Psoas muscle (tissue), 8 donors: ENCODE results near the gene MNT. TPM values are rescaled to one million over a fixed set of nuclear protein-coding genes. Genes with fewer than 3 reads are reported as not detected.

Experiments
- ATAC-seq, 4 donors: fragments of 200-7000 bp; cut with Tn5 transposase; one replicate each; pipeline ENCODE4 v1.9.1; 2020; ENCODE audit warnings: moderate library complexity in 3 of 4, mild to moderate bottlenecking in 2 of 4
- DNase-seq, 2 donors: peaks; one replicate each; pipeline ENCODE4 v3.0.0-alpha.2; 2020
- H3K27ac ChIP-seq: fragments of 200-600 bp; one replicate; pipeline ENCODE4 v1.8.0; 2022
- H3K27me3 ChIP-seq, 3 donors: fragments of 200-600 bp in 1 of 3; one replicate each; pipeline versions ENCODE4 v1.6.1 to v1.8.0; 2013 to 2022; ENCODE audit warnings: low read length in 2 of 3, mild to moderate bottlenecking in 2 of 3, moderate library complexity in 1 of 3; ENCODE audit not compliant: insufficient read depth in 3 of 3
- H3K36me3 ChIP-seq, 2 donors: fragments of 200-600 bp in 1 of 2; one replicate each; pipeline versions ENCODE4 v1.6.1 to v1.8.0; 2013 to 2022; ENCODE audit warnings: low read depth in 1 of 2, mild to moderate bottlenecking in 1 of 2, moderate library complexity in 1 of 2; ENCODE audit not compliant: insufficient read depth in 1 of 2
- H3K4me1 ChIP-seq: fragments of 200-600 bp; one replicate; pipeline ENCODE4 v1.8.0; 2022
- H3K4me3 ChIP-seq: fragments of 200-600 bp; one replicate; pipeline ENCODE4 v1.8.0; 2022; ENCODE audit warnings: mild to moderate bottlenecking
- H3K9me3 ChIP-seq: fragments of 200-600 bp; one replicate; pipeline ENCODE4 v1.8.0; 2022
- CTCF ChIP-seq: fragments of 200-600 bp; IDR thresholded peaks from one replicate; pipeline ENCODE4 v1.8.0; 2022; ENCODE audit warnings: antibody characterized with exemption
- WGBS, 3 donors: extraction: QIAGEN DNeasy Blood & Tissue Kit; methylation state at CpG; one replicate each; pipeline versions ENCODE4 v1.1.6 to v1.1.7; 2013; 5-methylcytosine and 5-hydroxymethylcytosine counted together
- intact Hi-C, 2 donors: fragments of 100-400 bp; cut with DNase I; formaldehyde crosslinking; loops; one replicate each; pipeline versions ENCODE4 v1.11.0 to v1.14.2; 2022
- polyA plus RNA-seq, 3 donors: library from polyadenylated mRNA; stranded (reverse); fragments of 200-250 nt; gene quantifications; one replicate each; pipeline ENCODE4 v1.2.3, GENCODE V29; 2013
- total RNA-seq, 4 donors: library from RNA; stranded (reverse); fragmentation: NEBNext Ultra II Directional in 2 of 4; extraction: Animal tissue kit (Norgen Biotek cat#: 25700) in 2 of 4; gene quantifications; one replicate each; pipeline versions ENCODE4 v1.2.1 to v1.2.4, GENCODE V29; 2021 to 2023
- donor health status: healthy with polysubstance abuse.
- donor health status: DM: no; HTN: no; CAD: no; lungs with moderate emphysema.
- donor health status: Bipolar disorder and iron deficiency.
- donor health status: healthy.
- donor health status: DM: yes; HTN: yes; CAD: no.
- donor health status: DM: no; HTN: no; CAD: no.
- donor health status: DM: no; HTN: no; CAD: no.
- donor health status: DM: yes; HTN: yes; CAD: no.

The MNT gene
- total and polyA plus RNA-seq, 7 donors: 2.5 to 11.7 (median 7.0) TPM

- no peak for TF ChIP-seq CTCF
- H3K36me3 ChIP-seq: peaks cover 0 to 54% of the 10 kb centered on the region in 2 donors
- ATAC-seq (no peak), DNase-seq (no peak)
- H3K27ac ChIP-seq: no peak overlapping the region
- WGBS, 3 donors: 78 to 90% (median 83%) methylated on average over 8 of the region's 8 CpGs
- no peaks in the 10 kb centered on the region for H3K9me3 ChIP-seq
- H3K27me3 ChIP-seq: no peaks in the 10 kb centered on the region
- H3K4me3 ChIP-seq: no peak overlapping the region
- H3K4me1 ChIP-seq: peaks cover 18% of the 10 kb centered on the region
- intact Hi-C loops: loop anchor here in 1 of 2 donors (10.0 kb wide), 1 partner anchor 46 kb away; no protein-coding TSS in a partner anchor
Observed at GRCh38 chr17:2368359-2368758, 32.5 kb downstream of the MNT start.

- intact Hi-C loops: loop anchor here in 1 of 2 donors (10.0 kb wide), 1 partner anchor 48 kb away; no protein-coding TSS in a partner anchor
- DNase-seq: no peak
- TF ChIP-seq CTCF: no peak
- H3K4me3 ChIP-seq: no peak overlapping the region
- no peaks in the 10 kb centered on the region for H3K9me3 ChIP-seq
- WGBS, 3 donors: 89% methylated on average over 26 of the region's 26 CpGs
- H3K36me3 ChIP-seq: peaks cover 0 to 48% of the 10 kb centered on the region in 2 donors
- no peak overlapping the region for H3K27ac ChIP-seq
- peaks cover 21% of the 10 kb centered on the region for H3K4me1 ChIP-seq
- ATAC-seq: no peak
- no peaks in the 10 kb centered on the region for H3K27me3 ChIP-seq
Observed at GRCh38 chr17:2366747-2367494, 33.9 kb downstream of the MNT start.

- peaks cover 0 to 43% of the 10 kb centered on the region in 2 donors for H3K36me3 ChIP-seq
- 95 to 96% (median 95%) methylated on average over 20 of the region's 20 CpGs for WGBS, 3 donors
- peak in 1 of 4 donors; percentile 1 for ATAC-seq
- H3K27me3 ChIP-seq: no peaks in the 10 kb centered on the region
- no peaks in the 10 kb centered on the region for H3K9me3 ChIP-seq
- TF ChIP-seq CTCF: no peak
- no peak overlapping the region for H3K4me3 ChIP-seq
- H3K27ac ChIP-seq: no peak overlapping the region
- H3K4me1 ChIP-seq: peaks cover 21% of the 10 kb centered on the region
- intact Hi-C loops: loop anchor here in 1 of 2 donors (10.0 kb wide), 1 partner anchor 50 kb away; no protein-coding TSS in a partner anchor
- DNase-seq: no peak
Observed at GRCh38 chr17:2365132-2365531, 35.7 kb downstream of the MNT start.

GRCh38 chr17:2364763-2365116 lies 36.1 kb downstream of the MNT start:
- H3K27ac ChIP-seq: peak overlapping the region; percentile 61
- WGBS, 3 donors: 60 to 71% (median 64%) methylated on average over 12 of the region's 12 CpGs
- intact Hi-C loops: loop anchor here in 1 of 2 donors (10.0 kb wide), 1 partner anchor 50 kb away; no protein-coding TSS in a partner anchor
- peaks cover 0 to 43% of the 10 kb centered on the region in 2 donors for H3K36me3 ChIP-seq
- H3K4me3 ChIP-seq: no peak overlapping the region
- DNase-seq: no peak
- no peaks in the 10 kb centered on the region for H3K27me3 ChIP-seq
- peaks cover 21% of the 10 kb centered on the region for H3K4me1 ChIP-seq
- H3K9me3 ChIP-seq: no peaks in the 10 kb centered on the region
- no peak for TF ChIP-seq CTCF
- ATAC-seq: no peak
